ENCODE data around the gene PTPRH.

DNA sequence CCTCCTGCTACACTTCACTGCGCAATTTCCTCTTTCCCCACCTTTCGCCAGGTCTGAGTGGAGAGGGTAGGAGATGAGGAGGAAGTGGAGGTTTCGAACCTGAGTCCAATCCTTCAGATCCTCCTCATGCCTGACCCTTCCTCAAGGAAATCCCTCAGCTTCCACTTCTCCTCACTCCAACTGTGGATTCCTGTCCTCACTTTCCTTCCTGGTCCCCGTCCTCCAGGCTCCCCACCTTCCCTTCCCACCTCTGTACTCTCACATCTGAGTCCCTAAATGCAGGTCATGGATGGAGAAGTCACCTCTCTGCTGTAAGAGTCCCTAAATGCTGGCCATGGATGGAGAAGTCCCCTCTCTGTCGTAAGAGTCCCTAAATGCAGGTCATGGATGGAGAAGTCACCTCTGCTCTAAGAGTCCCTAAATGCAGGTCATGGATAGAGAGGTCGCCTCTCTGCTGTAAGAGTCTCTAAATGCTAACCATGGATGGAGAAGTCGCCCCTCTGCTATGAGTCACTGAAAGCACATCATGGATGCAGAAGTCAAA lies 16.2 kb upstream of the PTPRH start:
- TF ChIP-seq, protein P1, sequence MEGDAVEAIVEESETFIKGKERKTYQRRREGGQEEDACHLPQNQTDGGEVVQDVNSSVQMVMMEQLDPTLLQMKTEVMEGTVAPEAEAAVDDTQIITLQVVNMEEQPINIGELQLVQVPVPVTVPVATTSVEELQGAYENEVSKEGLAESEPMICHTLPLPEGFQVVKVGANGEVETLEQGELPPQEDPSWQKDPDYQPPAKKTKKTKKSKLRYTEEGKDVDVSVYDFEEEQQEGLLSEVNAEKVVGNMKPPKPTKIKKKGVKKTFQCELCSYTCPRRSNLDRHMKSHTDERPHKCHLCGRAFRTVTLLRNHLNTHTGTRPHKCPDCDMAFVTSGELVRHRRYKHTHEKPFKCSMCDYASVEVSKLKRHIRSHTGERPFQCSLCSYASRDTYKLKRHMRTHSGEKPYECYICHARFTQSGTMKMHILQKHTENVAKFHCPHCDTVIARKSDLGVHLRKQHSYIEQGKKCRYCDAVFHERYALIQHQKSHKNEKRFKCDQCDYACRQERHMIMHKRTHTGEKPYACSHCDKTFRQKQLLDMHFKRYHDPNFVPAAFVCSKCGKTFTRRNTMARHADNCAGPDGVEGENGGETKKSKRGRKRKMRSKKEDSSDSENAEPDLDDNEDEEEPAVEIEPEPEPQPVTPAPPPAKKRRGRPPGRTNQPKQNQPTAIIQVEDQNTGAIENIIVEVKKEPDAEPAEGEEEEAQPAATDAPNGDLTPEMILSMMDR (IDR thresholded peaks at IDR 0.05): no peak
- no peak for TF ChIP-seq POLR2A (IDR thresholded peaks at IDR 0.05)
